ENCODE data around the gene BEND2.

Gene BEND2

DNA sequence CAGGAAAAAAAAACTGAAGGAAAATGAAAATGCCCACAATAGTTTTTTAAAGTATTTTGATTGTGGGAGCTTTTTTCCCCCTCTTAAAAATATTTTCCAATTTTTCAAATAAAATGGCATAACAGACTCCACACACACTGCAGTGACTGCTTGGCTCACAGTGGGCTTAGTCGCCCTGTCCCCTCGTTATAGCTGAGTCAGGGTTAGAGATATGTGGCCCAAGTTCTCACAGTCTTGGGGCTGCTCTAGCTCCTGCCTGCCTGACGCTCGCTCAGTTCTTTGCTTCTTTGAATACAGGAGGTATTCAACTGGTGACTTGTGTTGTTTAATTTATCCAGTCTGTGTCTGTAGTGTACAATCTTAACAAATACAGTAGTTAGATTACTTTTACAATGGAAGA lies 47.7 kb downstream of the BEND2 start:
- no peak overlapping the region for H3K4me3 ChIP-seq (ENCODE audit: insufficient read length, low read depth)
- no peak overlapping the region for H3K9ac ChIP-seq (ENCODE audit: insufficient read length, low read depth)
- no peaks in the 10 kb centered on the region for H3K27me3 ChIP-seq (ENCODE audit: insufficient read depth, insufficient read length)
- H3K9me3 ChIP-seq (ENCODE audit: insufficient read depth, low read length) = no peaks in the 10 kb centered on the region
- TF ChIP-seq YY1 (IDR thresholded peaks at IDR 0.05; ENCODE audit: insufficient read depth, insufficient read length) (no peak), SUZ12 (IDR thresholded peaks at IDR 0.05; ENCODE audit: extremely low read depth, insufficient read depth, insufficient read length) (no peak), ZNF274 (IDR thresholded peaks at IDR 0.05; ENCODE audit: low read depth, low read length) (no peak)
- DNase-seq (ENCODE audit: low read depth, low spot score) = no peak
- no peaks in the 10 kb centered on the region for H3K36me3 ChIP-seq (ENCODE audit: insufficient read depth, insufficient read length, low read length)
- H3K4me1 ChIP-seq (ENCODE audit: insufficient read depth, insufficient read length) = peaks cover 4% of the 10 kb centered on the region

DNA sequence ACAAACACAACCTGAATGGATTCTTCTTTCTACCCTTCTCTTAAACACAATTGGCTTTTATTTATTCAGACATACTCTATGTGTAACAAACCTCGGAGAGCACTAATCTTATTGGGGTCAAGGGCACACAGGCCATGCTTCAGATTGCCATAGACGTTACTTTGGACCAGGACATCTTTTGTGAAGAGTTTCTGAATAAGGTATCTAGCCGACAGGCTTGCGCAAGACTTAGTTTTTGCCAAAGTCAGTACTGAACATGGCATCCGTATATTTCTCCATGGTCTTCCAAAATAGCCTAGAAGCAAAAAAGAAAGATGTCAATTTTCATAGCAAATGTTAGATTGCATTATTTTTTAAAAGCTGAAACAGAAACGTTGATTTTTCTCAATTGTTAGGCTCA lies 49.8 kb downstream of the BEND2 start:
- H3K27me3 ChIP-seq (ENCODE audit: insufficient read depth, insufficient read length) = no peaks in the 10 kb centered on the region
- DNase-seq (ENCODE audit: low read depth, low spot score) = no peak
- no peaks in the 10 kb centered on the region for H3K9me3 ChIP-seq (ENCODE audit: insufficient read depth, low read length)
- H3K9ac ChIP-seq (ENCODE audit: insufficient read length, low read depth) = no peak overlapping the region
- H3K4me1 ChIP-seq (ENCODE audit: insufficient read depth, insufficient read length) = peaks cover 4% of the 10 kb centered on the region
- no peaks in the 10 kb centered on the region for H3K36me3 ChIP-seq (ENCODE audit: insufficient read depth, insufficient read length, low read length)
- no peak overlapping the region for H3K4me3 ChIP-seq (ENCODE audit: insufficient read length, low read depth)
- no peak for TF ChIP-seq ZNF274 (IDR thresholded peaks at IDR 0.05; ENCODE audit: low read depth, low read length)
- TF ChIP-seq YY1 (IDR thresholded peaks at IDR 0.05; ENCODE audit: insufficient read depth, insufficient read length) = no peak
- no peak for TF ChIP-seq SUZ12 (IDR thresholded peaks at IDR 0.05; ENCODE audit: extremely low read depth, insufficient read depth, insufficient read length)

DNA sequence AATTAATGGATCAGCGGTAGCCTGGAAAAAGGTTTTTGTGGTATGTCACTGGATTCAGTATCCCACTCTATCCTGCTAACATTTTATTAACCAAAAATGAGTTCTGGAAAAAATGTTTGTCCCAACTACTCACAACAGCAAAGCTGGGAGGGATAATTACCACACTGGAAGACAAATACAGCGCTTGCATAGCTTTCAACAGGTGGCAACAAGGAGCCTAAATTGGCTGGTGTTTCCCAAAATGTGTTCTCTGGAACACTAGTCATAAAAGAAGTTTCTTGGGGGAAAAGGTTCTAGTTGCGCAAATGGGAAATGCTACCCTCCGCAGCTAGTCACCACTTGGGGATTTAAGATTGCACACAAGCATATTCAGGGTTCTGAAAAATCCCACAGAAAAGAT lies 54.6 kb downstream of the BEND2 start:
- Histone ChIP-seq H3K9me3 (ENCODE audit: insufficient read depth, low read length) (no peaks in the 10 kb centered on the region), H3K4me1 (ENCODE audit: insufficient read depth, insufficient read length) (no peaks in the 10 kb centered on the region), H3K36me3 (ENCODE audit: insufficient read depth, insufficient read length, low read length) (no peaks in the 10 kb centered on the region), H3K4me3 (ENCODE audit: insufficient read length, low read depth) (no peak overlapping the region), H3K9ac (ENCODE audit: insufficient read length, low read depth) (no peak overlapping the region), H3K27me3 (ENCODE audit: insufficient read depth, insufficient read length) (no peaks in the 10 kb centered on the region)
- DNase-seq (ENCODE audit: low read depth, low spot score) = no peak
- TF ChIP-seq SUZ12 (IDR thresholded peaks at IDR 0.05; ENCODE audit: extremely low read depth, insufficient read depth, insufficient read length) (no peak), ZNF274 (IDR thresholded peaks at IDR 0.05; ENCODE audit: low read depth, low read length) (no peak), YY1 (IDR thresholded peaks at IDR 0.05; ENCODE audit: insufficient read depth, insufficient read length) (no peak)

DNA sequence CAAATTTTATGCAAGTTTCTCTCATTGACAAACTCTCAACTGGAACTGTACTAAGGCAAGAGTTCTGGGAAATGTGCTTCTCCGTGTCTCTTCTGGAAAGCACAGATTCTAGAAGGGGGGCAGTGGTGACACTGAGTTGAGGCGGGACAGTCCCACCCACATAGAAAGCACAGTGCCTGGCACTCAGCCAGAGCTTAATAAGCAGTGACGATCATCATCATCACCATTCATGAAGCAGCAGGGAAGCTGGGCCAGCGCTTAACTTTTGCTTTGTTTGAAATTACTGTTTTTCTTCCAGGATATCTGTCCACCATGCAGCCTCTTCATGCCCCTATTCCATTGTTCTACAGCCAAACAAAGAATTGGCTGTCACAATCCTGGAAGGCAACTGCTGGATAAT lies 60.3 kb downstream of the BEND2 start:
- H3K9ac ChIP-seq (ENCODE audit: insufficient read length, low read depth) = no peak overlapping the region
- no peaks in the 10 kb centered on the region for H3K36me3 ChIP-seq (ENCODE audit: insufficient read depth, insufficient read length, low read length)
- no peak for DNase-seq (ENCODE audit: low read depth, low spot score)
- peaks cover 16% of the 10 kb centered on the region; the same call in 1 of the 2 replicates for H3K9me3 ChIP-seq (ENCODE audit: insufficient read depth, low read length)
- H3K27me3 ChIP-seq (ENCODE audit: insufficient read depth, insufficient read length) = no peaks in the 10 kb centered on the region
- H3K4me3 ChIP-seq (ENCODE audit: insufficient read length, low read depth) = no peak overlapping the region
- no peaks in the 10 kb centered on the region for H3K4me1 ChIP-seq (ENCODE audit: insufficient read depth, insufficient read length)
- no peak for TF ChIP-seq YY1 (IDR thresholded peaks at IDR 0.05; ENCODE audit: insufficient read depth, insufficient read length)
- no peak for TF ChIP-seq SUZ12 (IDR thresholded peaks at IDR 0.05; ENCODE audit: extremely low read depth, insufficient read depth, insufficient read length)
- TF ChIP-seq ZNF274 (IDR thresholded peaks at IDR 0.05; ENCODE audit: low read depth, low read length) = no peak

DNA sequence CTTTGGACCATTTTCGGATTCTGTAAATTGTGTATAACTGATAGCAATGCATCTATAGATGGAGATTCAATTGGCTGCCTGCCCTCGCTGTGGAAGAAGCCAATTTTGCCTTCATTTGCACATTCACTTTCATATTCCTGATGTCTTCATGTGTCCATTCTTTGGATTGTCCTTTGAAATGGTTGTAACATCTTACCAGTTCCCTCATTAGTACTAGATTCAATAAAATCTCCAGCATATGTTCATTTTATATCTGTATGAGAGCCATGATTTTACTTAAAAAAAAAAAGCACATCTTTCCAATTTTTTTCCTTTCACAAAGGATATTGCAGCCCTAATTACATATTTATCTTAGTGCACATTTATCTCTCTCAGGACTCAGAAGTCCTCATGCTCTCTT lies 61.7 kb downstream of the BEND2 start:
- Histone ChIP-seq H3K4me1 (ENCODE audit: insufficient read depth, insufficient read length) (no peaks in the 10 kb centered on the region), H3K27me3 (ENCODE audit: insufficient read depth, insufficient read length) (no peaks in the 10 kb centered on the region), H3K4me3 (ENCODE audit: insufficient read length, low read depth) (no peak overlapping the region), H3K9ac (ENCODE audit: insufficient read length, low read depth) (no peak overlapping the region), H3K36me3 (ENCODE audit: insufficient read depth, insufficient read length, low read length) (no peaks in the 10 kb centered on the region), H3K9me3 (ENCODE audit: insufficient read depth, low read length) (peaks cover 16% of the 10 kb centered on the region; the same call in 1 of the 2 replicates)
- no peak for DNase-seq (ENCODE audit: low read depth, low spot score)
- TF ChIP-seq YY1 (IDR thresholded peaks at IDR 0.05; ENCODE audit: insufficient read depth, insufficient read length) = no peak

DNA sequence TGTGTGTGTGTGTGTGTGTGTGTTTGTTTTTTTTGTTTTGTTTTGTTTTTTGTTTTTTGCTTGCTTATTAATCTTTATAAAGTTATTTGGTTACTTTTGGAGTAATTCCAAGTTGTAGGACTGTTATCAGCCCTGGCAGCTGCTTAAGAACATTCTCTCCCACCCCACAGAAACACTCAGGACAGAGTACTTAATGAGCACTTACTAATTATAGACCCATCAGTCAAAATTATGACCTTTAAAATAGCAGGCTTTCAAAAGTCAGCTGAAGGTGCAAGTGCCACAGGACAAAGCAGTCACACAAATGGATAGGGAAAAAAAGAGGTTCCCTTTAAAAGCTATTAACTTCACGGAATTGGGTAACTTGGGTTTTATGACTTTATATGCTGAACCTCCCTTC lies 69.0 kb downstream of the BEND2 start:
- Histone ChIP-seq H3K4me1 (ENCODE audit: insufficient read depth, insufficient read length) (no peaks in the 10 kb centered on the region), H3K9me3 (ENCODE audit: insufficient read depth, low read length) (peaks cover 7% of the 10 kb centered on the region; the same call in 1 of the 2 replicates), H3K9ac (ENCODE audit: insufficient read length, low read depth) (no peak overlapping the region), H3K27me3 (ENCODE audit: insufficient read depth, insufficient read length) (no peaks in the 10 kb centered on the region), H3K4me3 (ENCODE audit: insufficient read length, low read depth) (no peak overlapping the region), H3K36me3 (ENCODE audit: insufficient read depth, insufficient read length, low read length) (no peaks in the 10 kb centered on the region)
- no peak for DNase-seq (ENCODE audit: low read depth, low spot score)
- no peak for TF ChIP-seq SUZ12 (IDR thresholded peaks at IDR 0.05; ENCODE audit: extremely low read depth, insufficient read depth, insufficient read length)
- TF ChIP-seq ZNF274 (IDR thresholded peaks at IDR 0.05; ENCODE audit: low read depth, low read length) = no peak
- TF ChIP-seq YY1 (IDR thresholded peaks at IDR 0.05; ENCODE audit: insufficient read depth, insufficient read length) = no peak

DNA sequence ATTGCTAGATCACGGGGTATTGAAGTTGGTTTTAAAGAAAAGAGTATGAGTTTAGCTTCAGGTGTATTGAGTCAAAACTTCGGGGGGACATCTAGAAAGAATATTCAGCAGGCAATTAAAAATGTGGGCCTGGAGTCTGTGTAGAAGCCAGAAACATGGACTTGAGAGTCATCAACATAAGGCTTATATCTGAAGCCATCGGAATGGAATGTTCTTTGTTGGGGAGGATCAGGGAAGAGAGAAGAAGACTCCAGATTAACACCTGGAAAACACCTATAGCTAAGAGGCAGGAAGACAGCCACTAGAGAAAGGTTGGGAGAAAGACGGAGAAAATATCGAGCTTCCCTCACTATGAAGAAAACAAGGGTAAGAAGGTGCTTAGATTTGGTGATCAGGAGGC lies 69.5 kb downstream of the BEND2 start:
- no peak for DNase-seq (ENCODE audit: low read depth, low spot score)
- H3K4me1 ChIP-seq (ENCODE audit: insufficient read depth, insufficient read length) = no peaks in the 10 kb centered on the region
- H3K9ac ChIP-seq (ENCODE audit: insufficient read length, low read depth) = no peak overlapping the region
- no peaks in the 10 kb centered on the region for H3K27me3 ChIP-seq (ENCODE audit: insufficient read depth, insufficient read length)
- no peaks in the 10 kb centered on the region for H3K36me3 ChIP-seq (ENCODE audit: insufficient read depth, insufficient read length, low read length)
- H3K4me3 ChIP-seq (ENCODE audit: insufficient read length, low read depth) = no peak overlapping the region
- TF ChIP-seq SUZ12 (IDR thresholded peaks at IDR 0.05; ENCODE audit: extremely low read depth, insufficient read depth, insufficient read length) (no peak), YY1 (IDR thresholded peaks at IDR 0.05; ENCODE audit: insufficient read depth, insufficient read length) (no peak), ZNF274 (IDR thresholded peaks at IDR 0.05; ENCODE audit: low read depth, low read length) (no peak)
- H3K9me3 ChIP-seq (ENCODE audit: insufficient read depth, low read length) = 0 out of 2 replicates have a peak, but pooled peaks cover 2% of the 10 kb centered on the region

DNA sequence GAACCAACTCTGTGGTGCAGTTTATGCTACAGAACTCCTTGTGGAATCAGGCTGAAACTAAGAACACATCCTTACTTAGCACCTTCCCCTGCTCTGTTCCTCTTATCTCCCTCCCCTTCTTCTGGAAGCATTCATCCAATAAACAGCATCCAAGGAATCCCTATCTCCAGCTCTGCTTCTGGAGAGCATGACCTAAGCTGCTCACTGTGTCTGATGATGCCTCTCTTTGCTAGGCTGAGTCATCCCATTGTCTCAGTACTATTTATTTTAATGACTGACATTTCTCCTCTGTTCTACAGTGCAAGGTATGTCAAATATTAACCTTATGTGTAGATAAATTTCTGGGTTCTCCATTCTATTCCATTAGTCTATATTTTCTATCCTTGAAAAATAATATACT lies 71.2 kb downstream of the BEND2 start:
- no peak for DNase-seq (ENCODE audit: low read depth, low spot score)
- TF ChIP-seq YY1 (IDR thresholded peaks at IDR 0.05; ENCODE audit: insufficient read depth, insufficient read length) (no peak), SUZ12 (IDR thresholded peaks at IDR 0.05; ENCODE audit: extremely low read depth, insufficient read depth, insufficient read length) (no peak), ZNF274 (IDR thresholded peaks at IDR 0.05; ENCODE audit: low read depth, low read length) (no peak)
- Histone ChIP-seq H3K36me3 (ENCODE audit: insufficient read depth, insufficient read length, low read length) (no peaks in the 10 kb centered on the region), H3K4me1 (ENCODE audit: insufficient read depth, insufficient read length) (no peaks in the 10 kb centered on the region), H3K9me3 (ENCODE audit: insufficient read depth, low read length) (no peaks in the 10 kb centered on the region), H3K9ac (ENCODE audit: insufficient read length, low read depth) (no peak overlapping the region), H3K4me3 (ENCODE audit: insufficient read length, low read depth) (no peak overlapping the region), H3K27me3 (ENCODE audit: insufficient read depth, insufficient read length) (no peaks in the 10 kb centered on the region)
